ENCODE results near the gene MT4. TPM values are rescaled to one million over a fixed set of nuclear protein-coding genes. Genes with fewer than 3 reads are reported as not detected.

MT4 gene
- polyA plus RNA-seq, 1 of the 3 experiments (the other 2 are of a cell fraction): not detected

DNA sequence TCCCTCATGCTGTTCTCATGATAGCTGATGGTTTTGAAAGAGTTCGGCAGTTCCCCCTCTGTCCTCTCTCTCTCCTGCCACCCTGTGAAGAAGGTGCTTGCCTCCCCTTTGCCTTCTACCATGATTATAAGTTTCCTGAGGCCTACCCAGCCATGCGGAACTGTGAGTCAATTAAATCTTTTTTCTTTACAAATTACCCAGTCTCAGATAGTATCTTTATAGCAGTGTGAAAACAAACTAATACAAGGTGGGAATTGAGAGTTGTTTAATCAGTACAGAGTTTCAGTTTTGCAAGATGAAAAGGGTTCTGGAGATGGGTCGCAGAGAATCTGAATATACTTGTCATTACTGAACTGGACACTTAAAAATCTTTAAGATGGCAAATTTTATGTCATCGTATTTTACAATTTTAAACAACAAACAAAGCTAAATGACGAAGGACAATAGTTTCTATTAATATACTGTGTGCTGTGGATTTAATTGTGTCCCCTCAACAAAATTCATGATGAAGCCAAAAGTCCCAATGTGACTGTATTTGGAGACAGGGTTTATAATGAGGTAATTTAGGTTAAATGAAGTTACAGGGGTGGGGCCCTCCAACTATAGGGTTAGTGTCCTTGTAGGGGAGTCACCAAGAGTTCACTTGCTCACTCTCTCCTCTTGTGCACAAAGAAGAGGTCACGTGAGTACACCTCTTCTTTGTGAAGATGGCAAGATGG, 28.9 kb downstream of the MT4 start:
- POLR2A ChIA-PET: no interaction called here

GRCh38 chr16:56594292-56594619, 29.4 kb downstream of the MT4 start:
- TF ChIP-seq GATA2 (CRISPR knock-in tag; IDR thresholded peaks at IDR 0.05) (no peak), MEF2A (IDR thresholded peaks at IDR 0.05; ENCODE audit: borderline replicate concordance, low read depth) (no peak), FOXJ3 (CRISPR knock-in tag; IDR thresholded peaks at IDR 0.05) (no peak), SMC3 (IDR thresholded peaks at IDR 0.05; ENCODE audit: low read depth, low read length) (no peak), NFIC (IDR thresholded peaks at IDR 0.05; ENCODE audit: borderline replicate concordance) (no peak), FOSL2 (IDR thresholded peaks at IDR 0.05; ENCODE audit: borderline replicate concordance, low read depth) (no peak), FOXM1 (IDR thresholded peaks at IDR 0.05; ENCODE audit: low read depth) (no peak), MXI1 (IDR thresholded peaks at IDR 0.05; ENCODE audit: low read depth, low read length) (no peak)
- TF ChIP-seq, protein P1, sequence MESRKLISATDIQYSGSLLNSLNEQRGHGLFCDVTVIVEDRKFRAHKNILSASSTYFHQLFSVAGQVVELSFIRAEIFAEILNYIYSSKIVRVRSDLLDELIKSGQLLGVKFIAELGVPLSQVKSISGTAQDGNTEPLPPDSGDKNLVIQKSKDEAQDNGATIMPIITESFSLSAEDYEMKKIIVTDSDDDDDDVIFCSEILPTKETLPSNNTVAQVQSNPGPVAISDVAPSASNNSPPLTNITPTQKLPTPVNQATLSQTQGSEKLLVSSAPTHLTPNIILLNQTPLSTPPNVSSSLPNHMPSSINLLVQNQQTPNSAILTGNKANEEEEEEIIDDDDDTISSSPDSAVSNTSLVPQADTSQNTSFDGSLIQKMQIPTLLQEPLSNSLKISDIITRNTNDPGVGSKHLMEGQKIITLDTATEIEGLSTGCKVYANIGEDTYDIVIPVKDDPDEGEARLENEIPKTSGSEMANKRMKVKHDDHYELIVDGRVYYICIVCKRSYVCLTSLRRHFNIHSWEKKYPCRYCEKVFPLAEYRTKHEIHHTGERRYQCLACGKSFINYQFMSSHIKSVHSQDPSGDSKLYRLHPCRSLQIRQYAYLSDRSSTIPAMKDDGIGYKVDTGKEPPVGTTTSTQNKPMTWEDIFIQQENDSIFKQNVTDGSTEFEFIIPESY (IDR thresholded peaks at IDR 0.05; ENCODE audit: borderline replicate concordance, low read depth): no peak
- Histone ChIP-seq H3K27ac (ENCODE audit: low read depth in 2 of 2, low read length in 1 of 2) (no peak overlapping the region), H3K9me3 (no peaks in the 10 kb centered on the region), H3K4me2 (no peak overlapping the region), H3K4me3 (ENCODE audit: low read depth in 2 of 2, low read length in 1 of 2) (no peak overlapping the region), H3K27me3 (ENCODE audit: insufficient read depth) (no peaks in the 10 kb centered on the region), H3K4me1 (ENCODE audit: control insufficient read depth in 1 of 2, insufficient read depth in 2 of 2, low read depth in 1 of 2, low read length in 1 of 2) (peaks cover 0 to 5% of the 10 kb centered on the region in 2 experiments; a peak in 1 of 4 replicates), H2AFZ (ENCODE audit: low read depth) (no peak overlapping the region), H3F3A (replicated peaks; ENCODE audit: insufficient read depth) (no peaks in the 10 kb centered on the region), H3K36me3 (replicated peaks in 1 of 2; ENCODE audit: control insufficient read depth in 1 of 2, insufficient read depth in 2 of 2, low read length in 1 of 2) (no peaks in the 10 kb centered on the region), H3K9me2 (no peaks in the 10 kb centered on the region), H3K79me2 (ENCODE audit: insufficient read depth) (no peaks in the 10 kb centered on the region), H4K20me1 (ENCODE audit: insufficient read depth) (no peaks in the 10 kb centered on the region), H3K9ac (no peak overlapping the region)
- WGBS (ENCODE audit: low lambda C conversion rate): 85% methylated on average over 5 of the region's 5 CpGs
- CTCF ChIA-PET: no interaction called here
- no peak for DNase-seq
- POLR2A ChIA-PET: no interaction called here

More for the DNA sequence above, 28.9 kb downstream of the MT4 start:
- TF ChIP-seq EZH2phosphoT487 (IDR thresholded peaks at IDR 0.05; ENCODE audit: borderline replicate concordance, low read depth) (no peak), MAX (IDR thresholded peaks at IDR 0.05; ENCODE audit: low read depth) (no peak), YY1 (IDR thresholded peaks at IDR 0.05; ENCODE audit: low read depth) (no peak), RFX5 (IDR thresholded peaks at IDR 0.05; ENCODE audit: low read length) (no peak), NFIC (IDR thresholded peaks at IDR 0.05; ENCODE audit: borderline replicate concordance) (no peak)
- TF ChIP-seq, protein P1 (IDR thresholded peaks at IDR 0.05; ENCODE audit: borderline replicate concordance, low read depth): no peak
- Histone ChIP-seq H3K4me1 (ENCODE audit: control insufficient read depth in 1 of 2, insufficient read depth in 2 of 2, low read depth in 1 of 2, low read length in 1 of 2) (peaks cover 0 to 8% of the 10 kb centered on the region in 2 experiments; a peak in 1 of 4 replicates), H3K9me2 (no peaks in the 10 kb centered on the region), H3K9me3 (no peaks in the 10 kb centered on the region), H3F3A (replicated peaks; ENCODE audit: insufficient read depth) (no peaks in the 10 kb centered on the region), H3K79me2 (ENCODE audit: insufficient read depth) (no peaks in the 10 kb centered on the region), H3K36me3 (replicated peaks in 1 of 2; ENCODE audit: control insufficient read depth in 1 of 2, insufficient read depth in 2 of 2, low read length in 1 of 2) (no peaks in the 10 kb centered on the region), H3K9ac (no peak overlapping the region), H3K4me2 (no peak overlapping the region), H3K27ac (ENCODE audit: low read depth in 2 of 2, low read length in 1 of 2) (no peak overlapping the region), H3K27me3 (ENCODE audit: insufficient read depth) (no peaks in the 10 kb centered on the region), H2AFZ (ENCODE audit: low read depth) (no peak overlapping the region), H3K4me3 (ENCODE audit: low read depth in 2 of 2, low read length in 1 of 2) (no peak overlapping the region), H4K20me1 (ENCODE audit: insufficient read depth) (no peaks in the 10 kb centered on the region)
- no peak for DNase-seq
- 79% methylated on average over 6 of the region's 6 CpGs for WGBS (ENCODE audit: low lambda C conversion rate)
- CTCF ChIA-PET: interaction anchor here (0.6 to 0.8 kb wide), 2 partner anchors 10 to 19 kb away, joined by 3 read pairs; no protein-coding TSS in a partner anchor
